CMK (cell line): ENCODE results near the gene PMEL.
"Not testable (repeated sequence)": the region's sequence is repeated elsewhere in the genome, so short reads cannot be mapped to it uniquely, and the experiment has no call there.

Experiments
- DNase-seq: peaks from one replicate; pipeline ENCODE4 v3.0.0-alpha.2; 2010; ENCODE audit warnings: low read depth

PMEL gene

DNA sequence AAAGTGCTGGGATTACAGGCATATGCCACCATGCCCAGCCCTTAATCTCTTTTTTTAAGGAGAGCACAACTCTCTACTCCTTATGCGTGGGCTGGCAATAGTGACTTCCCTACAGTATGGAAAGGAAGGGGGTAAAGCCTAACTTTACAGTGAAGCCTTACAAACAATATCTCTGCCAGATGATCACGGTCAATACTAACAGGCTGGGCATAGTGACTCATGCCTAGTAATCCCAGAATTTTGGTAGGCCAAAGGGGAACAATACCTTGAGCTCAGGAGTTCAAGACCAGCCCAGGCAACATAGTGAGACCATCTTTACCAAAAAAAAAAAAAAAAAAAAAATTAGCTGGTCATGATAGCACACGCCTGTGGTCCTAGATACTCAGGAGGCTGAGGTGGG lies 43.7 kb downstream of the PMEL start:
- no peak for DNase-seq

DNA sequence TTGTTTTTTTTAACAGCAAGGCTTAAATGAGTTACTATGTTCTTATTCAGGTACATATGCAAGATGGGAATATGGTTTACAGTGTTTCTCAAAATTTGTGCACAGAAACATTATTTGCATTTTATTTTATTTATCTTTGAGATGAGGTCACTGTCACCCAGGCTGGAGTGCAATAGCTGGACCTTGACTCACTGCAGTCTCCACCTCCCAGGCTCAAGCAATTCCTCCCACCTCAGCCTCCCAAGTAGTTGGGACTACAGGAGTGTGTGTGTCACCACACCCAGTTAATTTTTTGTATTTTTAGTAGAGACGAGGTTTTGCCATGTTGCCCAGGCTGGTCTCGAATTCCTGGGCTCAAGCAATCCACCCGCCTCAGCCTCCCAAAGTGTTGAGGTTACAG lies 46.8 kb downstream of the PMEL start:
- DNase-seq, result not testable (repeated sequence)

DNA sequence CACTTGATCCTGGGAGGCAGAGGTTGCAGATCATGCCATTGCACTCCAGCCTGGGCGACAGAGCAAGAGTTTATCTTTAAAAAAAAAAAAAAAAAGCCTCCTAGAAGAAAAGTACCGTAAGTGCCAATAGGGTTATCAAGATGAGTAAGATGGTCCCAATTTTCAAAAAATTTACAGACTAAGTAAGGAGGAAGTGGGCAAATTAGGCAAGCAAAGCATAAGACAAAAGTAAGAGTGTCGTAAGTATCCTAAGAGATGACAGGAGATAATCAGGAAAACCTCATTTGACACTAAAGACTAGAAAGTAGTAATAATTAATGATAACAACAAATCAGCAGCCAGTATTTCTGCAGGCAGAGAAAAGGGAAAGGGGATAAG lies 50.4 kb downstream of the PMEL start:
- no peak for DNase-seq

DNA sequence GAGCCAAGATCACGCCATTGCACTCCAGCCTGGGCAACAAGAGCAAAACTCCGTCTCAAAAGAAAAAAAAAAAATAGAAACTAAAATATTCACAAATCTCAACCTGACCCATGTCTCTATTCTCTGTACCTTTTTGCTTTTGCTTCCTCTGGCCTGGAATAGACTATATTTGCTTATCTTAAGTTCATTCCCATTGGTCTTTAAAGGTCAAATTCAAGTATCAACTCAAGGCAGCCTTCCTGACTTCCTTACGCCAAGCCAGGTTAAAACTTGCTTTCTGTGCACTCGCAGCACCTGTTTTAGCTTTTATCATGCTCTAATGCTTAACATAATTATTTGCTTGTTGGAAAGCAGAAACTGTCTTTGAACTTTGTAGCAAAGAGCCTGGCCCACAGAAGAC lies 52.9 kb downstream of the PMEL start:
- no peak for DNase-seq

DNA sequence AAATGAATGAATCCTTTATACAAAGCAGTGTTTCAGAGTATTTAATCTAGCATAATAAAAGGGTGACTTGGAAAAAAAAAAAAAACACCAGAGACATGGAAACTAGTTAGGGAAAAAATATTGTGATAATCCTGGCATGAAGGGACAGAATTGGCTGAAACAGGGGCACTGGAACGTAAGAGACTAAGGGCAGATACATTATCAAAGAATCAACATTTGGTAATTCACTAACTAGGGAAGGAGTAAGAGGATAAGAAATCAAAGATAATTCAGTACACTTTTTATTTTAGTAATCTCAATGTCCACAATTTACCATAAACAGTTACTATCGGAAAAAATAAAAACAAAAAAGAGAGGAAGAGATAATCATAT lies 56.3 kb downstream of the PMEL start:
- no peak for DNase-seq

DNA sequence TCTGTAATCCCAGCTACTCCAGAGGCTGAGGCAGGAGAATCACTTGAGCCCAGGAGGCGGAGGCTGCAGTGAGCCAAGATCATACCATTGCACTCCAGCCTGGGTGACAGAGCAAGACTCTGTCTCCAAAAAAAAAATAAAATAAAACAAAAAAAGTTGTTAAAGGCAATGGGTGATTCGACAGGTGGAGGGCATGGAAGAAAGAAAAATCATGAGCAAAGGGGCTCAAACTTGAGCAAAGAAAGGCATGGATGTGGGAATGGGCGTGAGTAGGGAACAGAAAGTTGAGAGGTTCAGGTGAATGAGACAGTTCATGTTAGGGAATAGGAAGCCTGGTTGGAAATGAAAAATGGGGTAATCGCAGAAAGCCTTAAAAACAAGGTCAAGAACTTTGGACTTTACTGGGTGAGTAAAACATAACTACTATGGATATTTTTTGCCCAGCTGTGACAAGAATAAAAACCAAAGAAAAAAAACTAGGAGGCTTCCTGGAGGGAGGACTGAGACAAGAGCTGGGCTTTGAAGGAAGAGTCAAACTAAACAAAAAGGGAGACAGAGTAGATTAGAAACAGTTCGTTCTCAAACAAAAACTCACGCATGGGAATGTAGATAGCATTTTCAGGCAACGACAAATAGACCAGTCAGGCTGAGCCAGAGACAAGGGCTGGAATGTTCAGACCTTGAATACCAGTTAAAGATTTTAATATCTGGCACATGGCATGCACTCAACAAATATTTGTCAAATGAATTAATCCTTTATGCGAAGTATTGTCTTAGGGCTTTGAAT lies 56.9 kb downstream of the PMEL start:
- DNase-seq, result no peak

DNA sequence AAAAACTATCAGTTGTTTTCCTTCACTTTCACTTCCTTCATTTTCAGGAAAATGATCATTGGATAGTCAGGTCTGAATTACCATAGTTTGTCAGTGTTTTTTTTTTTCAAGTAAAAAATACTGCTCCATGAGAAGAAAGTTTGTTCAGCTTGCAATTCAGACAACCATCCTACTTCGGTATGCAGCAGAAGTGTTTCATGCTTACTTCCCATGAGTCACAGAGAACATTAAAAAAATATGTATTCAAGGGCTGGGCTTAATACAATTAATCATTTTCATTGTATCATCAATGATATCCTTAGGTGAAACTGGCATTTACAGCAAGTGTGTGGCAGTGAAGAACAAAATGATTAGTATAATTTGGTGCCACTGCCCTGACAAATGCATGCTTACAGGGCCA lies 59.8 kb downstream of the PMEL start:
- DNase-seq, result no peak
